Endodermal cell (in vitro differentiated cells): ENCODE data around the gene AMH. TPM values are rescaled to one million over a fixed set of nuclear protein-coding genes. Genes with fewer than 3 reads are reported as not detected.
A peak's percentile ranks its signal among the peaks of the same experiment; 100 is the strongest.

Experiments
- DNase-seq: peaks from one replicate; pipeline ENCODE4 v3.0.0-alpha.2; 2017
- H3K27ac ChIP-seq: 2 replicates; pipeline ENCODE4 v1.5.1; 2013; ENCODE audit warnings: mild to moderate bottlenecking, low read depth, low read length, moderate library complexity
- H3K27me3 ChIP-seq: 2 replicates; pipeline ENCODE4 v1.6.1; 2013; ENCODE audit warnings: mild to moderate bottlenecking, low read length, moderate library complexity; ENCODE audit not compliant: insufficient read depth, control insufficient read depth, poor library complexity, severe bottlenecking
- H3K36me3 ChIP-seq: 2 replicates; pipeline ENCODE4 v1.7.0; 2013; ENCODE audit warnings: mild to moderate bottlenecking, low read length, moderate library complexity; ENCODE audit not compliant: control insufficient read depth, insufficient read depth
- H3K4me1 ChIP-seq: one replicate; pipeline ENCODE4 v1.7.0; 2013; ENCODE audit warnings: low read length; ENCODE audit not compliant: control insufficient read depth, insufficient read depth
- H3K4me3 ChIP-seq: 2 replicates; pipeline ENCODE4 v1.5.1; 2013; ENCODE audit warnings: mild to moderate bottlenecking, low read length, moderate library complexity
- H3K9ac ChIP-seq: 2 replicates; pipeline ENCODE4 v1.6.1; 2013; ENCODE audit warnings: mild to moderate bottlenecking, low read length, moderate library complexity; ENCODE audit not compliant: poor library complexity, severe bottlenecking; ENCODE audit errors: extremely low read depth
- H3K9me3 ChIP-seq: 2 replicates; pipeline ENCODE4 v1.6.1; 2013; ENCODE audit warnings: mild to moderate bottlenecking, low read length, moderate library complexity; ENCODE audit not compliant: control insufficient read depth
- H3K27ac Mint-ChIP-seq: 2 replicates; pipeline ENCODE4 v1.8.0; 2020; ENCODE audit warnings: mixed read lengths
- H3K27me3 Mint-ChIP-seq: 2 replicates; pipeline ENCODE4 v1.8.0; 2021; ENCODE audit warnings: mild to moderate bottlenecking, mixed read lengths; ENCODE audit not compliant: insufficient read depth
- H3K36me3 Mint-ChIP-seq: 2 replicates; pipeline ENCODE4 v1.8.0; 2020; ENCODE audit warnings: low read depth, mixed read lengths
- H3K4me1 Mint-ChIP-seq: 2 replicates; pipeline ENCODE4 v1.8.0; 2020; ENCODE audit warnings: mixed read lengths
- H3K4me3 Mint-ChIP-seq: 2 replicates; pipeline ENCODE4 v1.8.0; 2020; ENCODE audit warnings: mild to moderate bottlenecking, moderate library complexity, mixed read lengths
- H3K9me3 Mint-ChIP-seq: 2 replicates; pipeline ENCODE4 v1.8.0; 2020; ENCODE audit warnings: mild to moderate bottlenecking, mixed read lengths
- CTCF ChIP-seq: fragments of 200-600 bp; sonication (generic); conservative IDR thresholded peaks from 2 replicates; pipeline ENCODE4 v1.5.0; 2021; ENCODE audit warnings: antibody characterized with exemption, mild to moderate bottlenecking
- WGBS, 2 experiments: methylation state at CpG; one replicate each; pipeline versions ENCODE4 v1.1.5 to v1.1.7; 2013; ENCODE audit warnings: missing lambda C conversion rate in 2 of 2, mixed read lengths in 1 of 2; ENCODE audit not compliant: insufficient coverage in 1 of 2, insufficient read length in 1 of 2; 5-methylcytosine and 5-hydroxymethylcytosine counted together
- total RNA-seq, 2 donors: library from RNA; stranded (reverse); fragmentation: NEBNext Ultra II Directional in 1 of 2; extraction: Animal tissue kit (Norgen Biotek cat#: 25700) in 1 of 2; gene quantifications; 2 replicates in 1 of 2; 3 replicates in 1 of 2; pipeline ENCODE4 v1.2.1, GENCODE V29; 2021

AMH gene
- total RNA-seq, 2 donors from 2014 or later, result 20.5 to 35.1 TPM

DNA sequence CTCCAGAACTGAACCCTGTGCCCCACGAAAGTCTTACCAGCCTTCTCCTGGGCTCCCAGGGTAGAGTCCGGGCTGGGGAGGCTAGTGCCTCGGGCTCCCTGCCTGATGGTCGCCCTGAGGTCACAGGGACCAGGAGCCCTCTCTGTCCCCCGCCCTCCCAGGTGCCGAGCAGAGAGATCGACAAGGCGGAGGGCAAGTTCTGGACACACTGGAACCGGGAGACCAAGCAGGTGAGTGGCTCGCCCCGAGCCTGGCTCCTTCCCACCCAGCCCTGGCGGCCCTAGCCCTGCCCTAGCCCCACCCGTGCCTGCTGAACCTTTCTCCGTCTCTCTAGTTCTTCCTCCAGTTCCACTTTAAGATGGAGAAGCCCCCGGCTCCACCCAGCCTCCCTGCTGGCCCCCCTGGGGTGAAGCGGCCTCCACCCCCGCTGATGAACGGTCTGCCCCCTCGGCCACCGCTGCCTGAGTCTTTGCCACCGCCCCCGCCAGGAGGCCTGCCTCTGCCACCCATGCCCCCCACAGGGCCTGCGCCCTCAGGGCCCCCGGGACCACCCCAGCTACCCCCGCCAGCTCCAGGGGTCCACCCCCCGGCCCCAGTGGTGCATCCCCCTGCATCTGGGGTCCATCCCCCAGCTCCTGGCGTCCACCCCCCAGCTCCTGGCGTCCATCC is 1.6 kb upstream of the AMH start:
- H3K27ac Mint-ChIP-seq, result no peak overlapping the region
- TF ChIP-seq CTCF, result no peak
- 93 to 95% methylated on average over 11 to 21 of the region's 28 CpGs for WGBS, 2 experiments
- H3K36me3 Mint-ChIP-seq, result peaks cover 18% of the 10 kb centered on the region
- no peak overlapping the region for H3K4me3 Mint-ChIP-seq
- Histone ChIP-seq H3K36me3 (peaks cover 43% of the 10 kb centered on the region), H3K4me3 (no peak overlapping the region), H3K9me3 (no peaks in the 10 kb centered on the region), H3K27me3 (peaks cover 7% of the 10 kb centered on the region), H3K27ac (no peak overlapping the region), H3K4me1 (no peaks in the 10 kb centered on the region), H3K9ac (no peak overlapping the region)
- H3K4me1 Mint-ChIP-seq, result no peaks in the 10 kb centered on the region
- no peaks in the 10 kb centered on the region for H3K9me3 Mint-ChIP-seq
- peaks cover 2% of the 10 kb centered on the region for H3K27me3 Mint-ChIP-seq
- DNase-seq, result no peak

GRCh38 chr19:2248136-2249009 is 750 bp upstream of the AMH start:
- Mint-ChIP-seq H3K4me1 (no peaks in the 10 kb centered on the region), H3K27me3 (peaks cover 7% of the 10 kb centered on the region)

More at GRCh38 chr19:2248136-2249009, 750 bp upstream of the AMH start:
- DNase-seq, result no peak
- Mint-ChIP-seq H3K36me3 (peaks cover 16% of the 10 kb centered on the region), H3K4me3 (no peak overlapping the region), H3K27ac (no peak overlapping the region), H3K9me3 (no peaks in the 10 kb centered on the region)
- Histone ChIP-seq H3K4me1 (no peaks in the 10 kb centered on the region), H3K27ac (peak overlapping the region; percentile 38), H3K36me3 (peaks cover 35% of the 10 kb centered on the region), H3K4me3 (no peak overlapping the region), H3K9me3 (no peaks in the 10 kb centered on the region), H3K9ac (no peak overlapping the region), H3K27me3 (peaks cover 15% of the 10 kb centered on the region)
- TF ChIP-seq CTCF, result no peak
- 93 to 94% methylated on average over 4 to 21 of the region's 21 CpGs for WGBS, 2 experiments
